Measurements from ENCODE around the gene AGBL1.
"Not testable (repeated sequence)": the region's sequence is repeated elsewhere in the genome, so short reads cannot be mapped to it uniquely, and the experiment has no call there.

The AGBL1 gene

DNA sequence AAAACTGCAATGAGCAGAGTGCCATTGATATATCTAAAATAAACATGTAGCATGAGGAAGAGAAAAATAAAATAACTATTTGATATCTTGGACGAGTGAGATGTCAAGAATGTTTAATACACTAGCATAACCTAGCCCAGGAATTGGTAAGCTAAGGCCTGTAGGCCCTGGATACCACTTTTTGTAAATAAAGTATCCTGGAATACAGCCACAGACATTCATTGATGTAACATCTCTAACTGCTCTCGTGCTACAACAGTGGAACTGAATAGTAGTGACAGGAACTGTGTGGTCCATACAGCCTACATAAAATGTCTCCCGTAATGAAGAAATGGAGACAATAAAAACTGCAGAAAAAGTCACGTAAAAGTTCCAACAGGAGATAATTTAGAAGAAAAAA is 869.0 kb downstream of the AGBL1 start:
- no peak for DNase-seq (ENCODE audit: low read depth)

DNA sequence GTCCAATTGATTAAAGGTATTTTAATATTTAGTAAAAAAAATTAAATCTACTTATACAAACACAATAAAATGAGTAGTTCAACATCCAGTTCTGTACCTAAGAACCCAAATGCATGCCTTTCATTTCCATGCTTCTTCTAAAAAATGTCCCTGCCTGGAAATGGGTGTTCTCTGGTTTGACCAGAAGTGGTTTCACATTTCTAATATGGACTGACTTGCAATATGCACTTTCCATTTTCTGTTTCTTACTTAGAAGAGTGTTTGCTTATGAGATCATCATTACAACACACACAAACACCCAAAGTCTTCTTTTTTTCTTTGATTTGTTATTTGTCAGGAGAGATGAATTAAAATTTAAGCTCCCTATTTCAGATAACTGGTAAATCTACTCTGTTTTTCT is 879.6 kb downstream of the AGBL1 start:
- DNase-seq (ENCODE audit: low read depth), result no peak

DNA sequence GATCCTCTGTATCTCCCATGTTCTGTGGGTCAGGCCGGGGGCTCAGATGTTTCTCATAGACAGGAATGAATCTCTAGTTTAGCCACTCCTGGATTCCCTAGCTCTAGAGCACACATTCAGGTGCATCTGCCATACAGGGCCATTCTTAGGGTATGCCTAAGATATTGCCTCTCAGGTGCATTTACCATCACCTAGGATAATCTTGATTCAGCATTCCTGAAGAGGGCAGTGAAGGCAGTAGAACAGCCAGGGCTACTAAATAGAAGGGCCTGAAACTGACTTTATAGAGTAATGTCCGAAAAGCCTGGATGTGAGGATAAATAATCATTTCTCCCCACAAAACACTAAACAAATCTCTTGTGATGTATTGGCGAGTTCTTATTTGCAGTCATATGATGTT is 882.0 kb downstream of the AGBL1 start:
- DNase-seq (ENCODE audit: low read depth), result no peak

- no peak for DNase-seq (ENCODE audit: low read depth)
Measured at GRCh38 chr15:86964271-86964670, 884.6 kb downstream of the AGBL1 start.

- no peak for DNase-seq (ENCODE audit: low read depth)
Measured at GRCh38 chr15:86968244-86968643, 888.6 kb downstream of the AGBL1 start.

- DNase-seq (ENCODE audit: low read depth), result no peak
Measured at GRCh38 chr15:86969364-86969763, 889.7 kb downstream of the AGBL1 start.

- no peak for DNase-seq (ENCODE audit: low read depth)
Measured at GRCh38 chr15:86973284-86973844, 893.7 kb downstream of the AGBL1 start.

- DNase-seq (ENCODE audit: low read depth), result no peak
Measured at GRCh38 chr15:86988033-86988432, 908.4 kb downstream of the AGBL1 start.

- DNase-seq (ENCODE audit: low read depth), result no peak
Measured at GRCh38 chr15:87021751-87022150, 942.1 kb downstream of the AGBL1 start.

- no peak for DNase-seq (ENCODE audit: low read depth)
Measured at GRCh38 chr15:87031540-87032230, 952.0 kb downstream of the AGBL1 start.

- DNase-seq (ENCODE audit: low read depth), result no peak
Measured at GRCh38 chr15:87032295-87032694, 952.6 kb downstream of the AGBL1 start.

GRCh38 chr15:87033056-87033455 is 953.4 kb downstream of the AGBL1 start:
- no peak for DNase-seq (ENCODE audit: low read depth)

DNA sequence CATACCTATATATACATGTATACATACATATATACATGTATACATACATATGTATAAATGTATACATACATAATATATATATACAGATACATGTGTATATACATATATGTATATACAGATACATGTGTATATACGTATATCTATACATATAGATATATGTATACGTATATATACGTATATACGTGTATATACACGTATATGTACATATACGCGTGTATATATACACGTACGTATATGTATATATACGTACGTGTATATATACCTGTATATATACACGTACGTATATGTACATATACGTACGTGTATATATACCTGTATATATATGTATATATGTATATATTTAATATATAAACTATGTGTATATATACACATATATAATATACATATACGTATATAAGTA is 955.2 kb downstream of the AGBL1 start:
- no peak for DNase-seq (ENCODE audit: low read depth)

GRCh38 chr15:87038404-87038803 is 958.7 kb downstream of the AGBL1 start:
- DNase-seq (ENCODE audit: low read depth), result no peak

DNA sequence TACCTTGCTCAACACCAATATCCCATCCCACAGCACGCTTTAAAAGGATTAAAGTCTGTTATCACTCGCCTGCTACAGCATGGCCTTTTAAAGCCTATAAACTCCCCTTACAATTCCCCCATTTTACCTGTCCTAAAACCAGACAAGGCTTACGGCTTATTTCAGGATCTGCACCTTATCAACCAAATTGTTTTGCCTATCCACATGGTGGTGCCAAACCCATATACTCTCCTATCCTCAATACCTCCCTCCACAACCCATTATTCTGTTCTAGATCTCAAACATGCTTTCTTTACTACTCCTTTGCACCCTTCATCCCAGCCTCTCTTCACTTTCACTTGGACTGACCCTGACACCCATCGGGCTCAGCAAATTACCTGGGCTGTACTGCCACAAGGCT is 962.9 kb downstream of the AGBL1 start:
- not testable (repeated sequence) for DNase-seq (ENCODE audit: low read depth)

GRCh38 chr15:87045746-87046145 is 966.1 kb downstream of the AGBL1 start:
- DNase-seq (ENCODE audit: low read depth), result no peak

DNA sequence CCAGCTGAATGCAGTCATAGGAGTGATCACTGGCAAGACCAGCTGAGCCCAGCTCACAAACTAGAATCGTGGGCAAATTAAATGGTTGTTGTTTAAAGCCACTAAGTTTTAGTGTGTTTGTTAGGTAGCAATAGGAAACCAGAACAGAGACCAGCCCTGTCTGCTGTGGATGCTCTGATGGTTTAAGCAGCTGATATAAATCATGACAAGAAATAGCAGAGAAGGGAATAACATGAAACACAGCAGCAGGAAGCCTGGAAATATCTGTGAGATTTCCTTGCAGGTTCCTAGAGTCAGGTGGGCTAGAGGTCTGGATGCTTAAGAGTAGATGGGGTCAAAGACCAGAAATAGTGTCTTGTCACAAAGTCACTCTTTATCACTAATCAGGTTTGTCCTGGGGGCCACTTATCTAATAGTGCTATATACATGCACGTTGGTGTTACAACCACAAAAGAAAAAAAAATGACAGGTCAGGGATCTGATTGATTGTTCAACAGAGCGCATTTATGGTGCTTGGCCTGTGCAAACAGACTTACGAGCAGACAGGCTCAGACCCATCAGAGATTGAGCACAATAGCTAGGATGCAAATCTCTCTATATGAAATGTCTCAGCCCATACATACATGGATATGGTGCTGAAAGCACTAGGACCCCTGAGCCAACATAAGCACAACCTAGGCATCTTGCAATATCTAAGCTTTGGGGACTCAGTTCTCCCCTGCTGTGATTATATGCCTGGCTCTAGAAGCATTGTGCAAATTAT is 967.7 kb downstream of the AGBL1 start:
- no peak for DNase-seq (ENCODE audit: low read depth)
